Uterus (tissue), 2 donors: ENCODE results near the gene AMBP.

Source experiments
- POLR2A ChIP-seq, 2 donors: fragments of 450-650 bp; IDR thresholded peaks; one replicate each; pipeline ENCODE4 v1.6.1; 2016; ENCODE audit warnings: antibody characterized with exemption in 2 of 2, mild to moderate bottlenecking in 1 of 2, moderate library complexity in 1 of 2
- TF ChIP-seq, protein P1 (sequence below), 4 experiments: fragments of 200-600 bp in 2 of 4; fragments of 450-650 bp in 2 of 4; sonication (generic) in 2 of 4; IDR thresholded peaks; one replicate each; pipeline ENCODE4 v1.5.1; 2016 to 2019; ENCODE audit warnings: antibody characterized with exemption in 4 of 4, mild to moderate bottlenecking in 2 of 4, moderate library complexity in 1 of 4

- TF ChIP-seq, protein P1, sequence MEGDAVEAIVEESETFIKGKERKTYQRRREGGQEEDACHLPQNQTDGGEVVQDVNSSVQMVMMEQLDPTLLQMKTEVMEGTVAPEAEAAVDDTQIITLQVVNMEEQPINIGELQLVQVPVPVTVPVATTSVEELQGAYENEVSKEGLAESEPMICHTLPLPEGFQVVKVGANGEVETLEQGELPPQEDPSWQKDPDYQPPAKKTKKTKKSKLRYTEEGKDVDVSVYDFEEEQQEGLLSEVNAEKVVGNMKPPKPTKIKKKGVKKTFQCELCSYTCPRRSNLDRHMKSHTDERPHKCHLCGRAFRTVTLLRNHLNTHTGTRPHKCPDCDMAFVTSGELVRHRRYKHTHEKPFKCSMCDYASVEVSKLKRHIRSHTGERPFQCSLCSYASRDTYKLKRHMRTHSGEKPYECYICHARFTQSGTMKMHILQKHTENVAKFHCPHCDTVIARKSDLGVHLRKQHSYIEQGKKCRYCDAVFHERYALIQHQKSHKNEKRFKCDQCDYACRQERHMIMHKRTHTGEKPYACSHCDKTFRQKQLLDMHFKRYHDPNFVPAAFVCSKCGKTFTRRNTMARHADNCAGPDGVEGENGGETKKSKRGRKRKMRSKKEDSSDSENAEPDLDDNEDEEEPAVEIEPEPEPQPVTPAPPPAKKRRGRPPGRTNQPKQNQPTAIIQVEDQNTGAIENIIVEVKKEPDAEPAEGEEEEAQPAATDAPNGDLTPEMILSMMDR (IDR thresholded peaks at IDR 0.05): no peak
- no peak for TF ChIP-seq POLR2A (IDR thresholded peaks at IDR 0.05)
These were observed 36.3 kb upstream of the AMBP start for GRCh38 chr9:114114364-114114763.
